GM10266 (cell line): ENCODE measurements around the gene PRSS1.

ENCODE experiments used
- DNase-seq: peaks from one replicate; pipeline ENCODE4 v3.0.0; 2012; ENCODE audit errors: extremely low spot score
- CTCF ChIP-seq: IDR thresholded peaks from 2 replicates; pipeline ENCODE4 v1.5.1; 2012; ENCODE audit warnings: mild to moderate bottlenecking, low read depth; ENCODE audit not compliant: control insufficient read depth, insufficient read depth; ENCODE audit errors: missing control alignments

PRSS1 gene

GRCh38 chr7:142798451-142799436, 49.5 kb downstream of the PRSS1 start:
- TF ChIP-seq CTCF = no peak
- DNase-seq = no peak

GRCh38 chr7:142799437-142799835, 50.2 kb downstream of the PRSS1 start:
- no peak for TF ChIP-seq CTCF
- no peak for DNase-seq

- DNase-seq = no peak
- no peak for TF ChIP-seq CTCF
These were observed 50.8 kb downstream of the PRSS1 start for GRCh38 chr7:142800088-142800487.

GRCh38 chr7:142800699-142801260, 51.5 kb downstream of the PRSS1 start:
- TF ChIP-seq CTCF = no peak
- DNase-seq = no peak

GRCh38 chr7:142801601-142802295, 52.5 kb downstream of the PRSS1 start:
- no peak for TF ChIP-seq CTCF
- no peak for DNase-seq

GRCh38 chr7:142802301-142802700, 53.0 kb downstream of the PRSS1 start:
- no peak for DNase-seq
- TF ChIP-seq CTCF = no peak
